Measurements from ENCODE around the gene FAM114A2.

The FAM114A2 gene

DNA sequence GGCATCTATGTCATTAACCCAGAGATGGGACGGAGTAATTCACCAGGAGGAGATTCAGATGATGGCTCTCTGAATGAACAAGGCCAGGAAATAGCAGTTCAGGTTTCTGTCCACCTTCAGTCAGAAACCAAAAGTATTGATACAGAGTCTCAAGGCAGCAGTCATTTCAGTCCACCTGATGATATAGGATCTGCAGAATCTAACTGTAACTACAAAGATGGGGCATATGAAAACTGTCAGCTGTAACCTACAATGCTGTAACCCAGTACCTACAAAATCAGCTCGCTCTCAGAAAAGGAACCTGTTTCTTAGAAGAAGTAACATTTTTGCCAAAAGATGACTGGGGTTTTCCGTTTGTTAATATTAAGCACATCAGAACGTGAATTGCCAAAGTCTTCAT lies 14.8 kb upstream of the FAM114A2 start:
- CTCF ChIA-PET: no interaction called here
- H3K36me3 ChIP-seq (ENCODE audit: control insufficient read depth in 2 of 2, insufficient read depth in 1 of 2, low read length in 2 of 2): peaks cover 0 to 33% of the 10 kb centered on the region in 2 experiments; a peak in 2 of 3 replicates
- TF ChIP-seq ZNF184 (tag by site-specific recombination; IDR thresholded peaks at IDR 0.05) (no peak), ZNF510 (tag by site-specific recombination; IDR thresholded peaks at IDR 0.05; ENCODE audit: insufficient replicate concordance) (no peak), ZNF138 (tag by site-specific recombination; IDR thresholded peaks at IDR 0.05; ENCODE audit: borderline replicate concordance) (no peak), MYNN (tag by site-specific recombination; IDR thresholded peaks at IDR 0.05; ENCODE audit: borderline replicate concordance) (no peak), ZNF266 (tag by site-specific recombination; IDR thresholded peaks at IDR 0.05; ENCODE audit: low read depth) (no peak), ZNF175 (tag by site-specific recombination; IDR thresholded peaks at IDR 0.05) (no peak), ZBTB17 (tag by site-specific recombination; IDR thresholded peaks at IDR 0.05) (no peak), ZNF558 (tag by site-specific recombination; IDR thresholded peaks at IDR 0.05) (no peak), ZNF221 (tag by site-specific recombination; IDR thresholded peaks at IDR 0.05; ENCODE audit: borderline replicate concordance) (no peak), ZNF530 (tag by site-specific recombination; IDR thresholded peaks at IDR 0.05; ENCODE audit: low read depth) (no peak)
- TF ChIP-seq, protein P1, sequence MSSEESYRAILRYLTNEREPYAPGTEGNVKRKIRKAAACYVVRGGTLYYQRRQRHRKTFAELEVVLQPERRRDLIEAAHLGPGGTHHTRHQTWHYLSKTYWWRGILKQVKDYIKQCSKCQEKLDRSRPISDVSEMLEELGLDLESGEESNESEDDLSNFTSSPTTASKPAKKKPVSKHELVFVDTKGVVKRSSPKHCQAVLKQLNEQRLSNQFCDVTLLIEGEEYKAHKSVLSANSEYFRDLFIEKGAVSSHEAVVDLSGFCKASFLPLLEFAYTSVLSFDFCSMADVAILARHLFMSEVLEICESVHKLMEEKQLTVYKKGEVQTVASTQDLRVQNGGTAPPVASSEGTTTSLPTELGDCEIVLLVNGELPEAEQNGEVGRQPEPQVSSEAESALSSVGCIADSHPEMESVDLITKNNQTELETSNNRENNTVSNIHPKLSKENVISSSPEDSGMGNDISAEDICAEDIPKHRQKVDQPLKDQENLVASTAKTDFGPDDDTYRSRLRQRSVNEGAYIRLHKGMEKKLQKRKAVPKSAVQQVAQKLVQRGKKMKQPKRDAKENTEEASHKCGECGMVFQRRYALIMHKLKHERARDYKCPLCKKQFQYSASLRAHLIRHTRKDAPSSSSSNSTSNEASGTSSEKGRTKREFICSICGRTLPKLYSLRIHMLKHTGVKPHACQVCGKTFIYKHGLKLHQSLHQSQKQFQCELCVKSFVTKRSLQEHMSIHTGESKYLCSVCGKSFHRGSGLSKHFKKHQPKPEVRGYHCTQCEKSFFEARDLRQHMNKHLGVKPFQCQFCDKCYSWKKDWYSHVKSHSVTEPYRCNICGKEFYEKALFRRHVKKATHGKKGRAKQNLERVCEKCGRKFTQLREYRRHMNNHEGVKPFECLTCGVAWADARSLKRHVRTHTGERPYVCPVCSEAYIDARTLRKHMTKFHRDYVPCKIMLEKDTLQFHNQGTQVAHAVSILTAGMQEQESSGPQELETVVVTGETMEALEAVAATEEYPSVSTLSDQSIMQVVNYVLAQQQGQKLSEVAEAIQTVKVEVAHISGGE (tag by site-specific recombination; conservative IDR thresholded peaks at IDR 0.05; ENCODE audit: low read depth): no peak
- TF ChIP-seq, protein P2, sequence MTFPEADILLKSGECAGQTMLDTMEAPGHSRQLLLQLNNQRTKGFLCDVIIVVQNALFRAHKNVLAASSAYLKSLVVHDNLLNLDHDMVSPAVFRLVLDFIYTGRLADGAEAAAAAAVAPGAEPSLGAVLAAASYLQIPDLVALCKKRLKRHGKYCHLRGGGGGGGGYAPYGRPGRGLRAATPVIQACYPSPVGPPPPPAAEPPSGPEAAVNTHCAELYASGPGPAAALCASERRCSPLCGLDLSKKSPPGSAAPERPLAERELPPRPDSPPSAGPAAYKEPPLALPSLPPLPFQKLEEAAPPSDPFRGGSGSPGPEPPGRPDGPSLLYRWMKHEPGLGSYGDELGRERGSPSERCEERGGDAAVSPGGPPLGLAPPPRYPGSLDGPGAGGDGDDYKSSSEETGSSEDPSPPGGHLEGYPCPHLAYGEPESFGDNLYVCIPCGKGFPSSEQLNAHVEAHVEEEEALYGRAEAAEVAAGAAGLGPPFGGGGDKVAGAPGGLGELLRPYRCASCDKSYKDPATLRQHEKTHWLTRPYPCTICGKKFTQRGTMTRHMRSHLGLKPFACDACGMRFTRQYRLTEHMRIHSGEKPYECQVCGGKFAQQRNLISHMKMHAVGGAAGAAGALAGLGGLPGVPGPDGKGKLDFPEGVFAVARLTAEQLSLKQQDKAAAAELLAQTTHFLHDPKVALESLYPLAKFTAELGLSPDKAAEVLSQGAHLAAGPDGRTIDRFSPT (tag by site-specific recombination; IDR thresholded peaks at IDR 0.05): no peak
- TF ChIP-seq, protein P3, sequence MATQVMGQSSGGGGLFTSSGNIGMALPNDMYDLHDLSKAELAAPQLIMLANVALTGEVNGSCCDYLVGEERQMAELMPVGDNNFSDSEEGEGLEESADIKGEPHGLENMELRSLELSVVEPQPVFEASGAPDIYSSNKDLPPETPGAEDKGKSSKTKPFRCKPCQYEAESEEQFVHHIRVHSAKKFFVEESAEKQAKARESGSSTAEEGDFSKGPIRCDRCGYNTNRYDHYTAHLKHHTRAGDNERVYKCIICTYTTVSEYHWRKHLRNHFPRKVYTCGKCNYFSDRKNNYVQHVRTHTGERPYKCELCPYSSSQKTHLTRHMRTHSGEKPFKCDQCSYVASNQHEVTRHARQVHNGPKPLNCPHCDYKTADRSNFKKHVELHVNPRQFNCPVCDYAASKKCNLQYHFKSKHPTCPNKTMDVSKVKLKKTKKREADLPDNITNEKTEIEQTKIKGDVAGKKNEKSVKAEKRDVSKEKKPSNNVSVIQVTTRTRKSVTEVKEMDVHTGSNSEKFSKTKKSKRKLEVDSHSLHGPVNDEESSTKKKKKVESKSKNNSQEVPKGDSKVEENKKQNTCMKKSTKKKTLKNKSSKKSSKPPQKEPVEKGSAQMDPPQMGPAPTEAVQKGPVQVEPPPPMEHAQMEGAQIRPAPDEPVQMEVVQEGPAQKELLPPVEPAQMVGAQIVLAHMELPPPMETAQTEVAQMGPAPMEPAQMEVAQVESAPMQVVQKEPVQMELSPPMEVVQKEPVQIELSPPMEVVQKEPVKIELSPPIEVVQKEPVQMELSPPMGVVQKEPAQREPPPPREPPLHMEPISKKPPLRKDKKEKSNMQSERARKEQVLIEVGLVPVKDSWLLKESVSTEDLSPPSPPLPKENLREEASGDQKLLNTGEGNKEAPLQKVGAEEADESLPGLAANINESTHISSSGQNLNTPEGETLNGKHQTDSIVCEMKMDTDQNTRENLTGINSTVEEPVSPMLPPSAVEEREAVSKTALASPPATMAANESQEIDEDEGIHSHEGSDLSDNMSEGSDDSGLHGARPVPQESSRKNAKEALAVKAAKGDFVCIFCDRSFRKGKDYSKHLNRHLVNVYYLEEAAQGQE (tag by site-specific recombination; IDR thresholded peaks at IDR 0.05): no peak
- TF ChIP-seq, protein P4, sequence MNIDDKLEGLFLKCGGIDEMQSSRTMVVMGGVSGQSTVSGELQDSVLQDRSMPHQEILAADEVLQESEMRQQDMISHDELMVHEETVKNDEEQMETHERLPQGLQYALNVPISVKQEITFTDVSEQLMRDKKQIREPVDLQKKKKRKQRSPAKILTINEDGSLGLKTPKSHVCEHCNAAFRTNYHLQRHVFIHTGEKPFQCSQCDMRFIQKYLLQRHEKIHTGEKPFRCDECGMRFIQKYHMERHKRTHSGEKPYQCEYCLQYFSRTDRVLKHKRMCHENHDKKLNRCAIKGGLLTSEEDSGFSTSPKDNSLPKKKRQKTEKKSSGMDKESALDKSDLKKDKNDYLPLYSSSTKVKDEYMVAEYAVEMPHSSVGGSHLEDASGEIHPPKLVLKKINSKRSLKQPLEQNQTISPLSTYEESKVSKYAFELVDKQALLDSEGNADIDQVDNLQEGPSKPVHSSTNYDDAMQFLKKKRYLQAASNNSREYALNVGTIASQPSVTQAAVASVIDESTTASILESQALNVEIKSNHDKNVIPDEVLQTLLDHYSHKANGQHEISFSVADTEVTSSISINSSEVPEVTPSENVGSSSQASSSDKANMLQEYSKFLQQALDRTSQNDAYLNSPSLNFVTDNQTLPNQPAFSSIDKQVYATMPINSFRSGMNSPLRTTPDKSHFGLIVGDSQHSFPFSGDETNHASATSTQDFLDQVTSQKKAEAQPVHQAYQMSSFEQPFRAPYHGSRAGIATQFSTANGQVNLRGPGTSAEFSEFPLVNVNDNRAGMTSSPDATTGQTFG (tag by site-specific recombination; IDR thresholded peaks at IDR 0.05; ENCODE audit: borderline replicate concordance): no peak
- TF ChIP-seq, protein P5, sequence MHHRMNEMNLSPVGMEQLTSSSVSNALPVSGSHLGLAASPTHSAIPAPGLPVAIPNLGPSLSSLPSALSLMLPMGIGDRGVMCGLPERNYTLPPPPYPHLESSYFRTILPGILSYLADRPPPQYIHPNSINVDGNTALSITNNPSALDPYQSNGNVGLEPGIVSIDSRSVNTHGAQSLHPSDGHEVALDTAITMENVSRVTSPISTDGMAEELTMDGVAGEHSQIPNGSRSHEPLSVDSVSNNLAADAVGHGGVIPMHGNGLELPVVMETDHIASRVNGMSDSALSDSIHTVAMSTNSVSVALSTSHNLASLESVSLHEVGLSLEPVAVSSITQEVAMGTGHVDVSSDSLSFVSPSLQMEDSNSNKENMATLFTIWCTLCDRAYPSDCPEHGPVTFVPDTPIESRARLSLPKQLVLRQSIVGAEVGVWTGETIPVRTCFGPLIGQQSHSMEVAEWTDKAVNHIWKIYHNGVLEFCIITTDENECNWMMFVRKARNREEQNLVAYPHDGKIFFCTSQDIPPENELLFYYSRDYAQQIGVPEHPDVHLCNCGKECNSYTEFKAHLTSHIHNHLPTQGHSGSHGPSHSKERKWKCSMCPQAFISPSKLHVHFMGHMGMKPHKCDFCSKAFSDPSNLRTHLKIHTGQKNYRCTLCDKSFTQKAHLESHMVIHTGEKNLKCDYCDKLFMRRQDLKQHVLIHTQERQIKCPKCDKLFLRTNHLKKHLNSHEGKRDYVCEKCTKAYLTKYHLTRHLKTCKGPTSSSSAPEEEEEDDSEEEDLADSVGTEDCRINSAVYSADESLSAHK (tag by site-specific recombination; IDR thresholded peaks at IDR 0.05): no peak
- POLR2A ChIA-PET: interaction anchor here (1.4 kb wide), 1 partner anchor 15 kb away, joined by 4 read pairs; the partner anchor contains the start of genes FAM114A2 and MFAP3
- H3K4me1 ChIP-seq (ENCODE audit: control insufficient read depth, insufficient read depth, low read length): peaks cover 16% of the 10 kb centered on the region
- no peak overlapping the region for H3K4me3 ChIP-seq (ENCODE audit: low read depth, low read length)
- H3K27ac ChIP-seq (ENCODE audit: extremely low read depth, low read depth, low read length): no peak overlapping the region
- no peaks in the 10 kb centered on the region for H3K9me3 ChIP-seq (ENCODE audit: control insufficient read depth, insufficient read depth, low read depth, low read length)
